HG03469 (cell line): ENCODE data around the gene SNX18.
A peak's percentile ranks its signal among the peaks of the same experiment; 100 is the strongest.
"Not testable (repeated sequence)": the region's sequence is repeated elsewhere in the genome, so short reads cannot be mapped to it uniquely, and the experiment has no call there.

Experiments used
- ATAC-seq: cut with Tn5 transposase; IDR thresholded peaks from one replicate; pipeline ENCODE4 v1.9.1; 2021; ENCODE audit warnings: mild to moderate bottlenecking, moderate library complexity, moderate number of reproducible peaks; ENCODE audit not compliant: unreplicated experiment

The SNX18 gene

GRCh38 chr5:54517512-54518145 is at the start of gene SNX18:
SNX18 (plus strand) TSS chr5:54517759; CDS start chr5:54517953, 194 bp downstream.
- ATAC-seq: peak; percentile 86

GRCh38 chr5:54469622-54470021 is 47.9 kb upstream of the SNX18 start:
- ATAC-seq: peak; percentile 80

- no peak for ATAC-seq
Observed at GRCh38 chr5:54470128-54470527, 47.4 kb upstream of the SNX18 start.

- no peak for ATAC-seq
Observed at GRCh38 chr5:54470677-54471076, 46.9 kb upstream of the SNX18 start.

GRCh38 chr5:54471398-54471797 is 46.2 kb upstream of the SNX18 start:
- no peak for ATAC-seq

GRCh38 chr5:54476682-54477081 is 40.9 kb upstream of the SNX18 start:
- ATAC-seq: no peak

GRCh38 chr5:54477941-54478478 is 39.5 kb upstream of the SNX18 start:
- ATAC-seq: no peak

- no peak for ATAC-seq
Observed at GRCh38 chr5:54480296-54480695, 37.3 kb upstream of the SNX18 start.

- no peak for ATAC-seq
Observed at GRCh38 chr5:54484219-54484894, 33.2 kb upstream of the SNX18 start.

GRCh38 chr5:54485659-54486058 is 31.9 kb upstream of the SNX18 start:
- not testable (repeated sequence) for ATAC-seq

GRCh38 chr5:54489648-54489979 is 27.9 kb upstream of the SNX18 start:
- not testable (repeated sequence) for ATAC-seq

- ATAC-seq: no peak
Observed at GRCh38 chr5:54491326-54491725, 26.2 kb upstream of the SNX18 start.

GRCh38 chr5:54492178-54492577 is 25.4 kb upstream of the SNX18 start:
- ATAC-seq: no peak

- ATAC-seq: no peak
Observed at GRCh38 chr5:54495027-54495426, 22.5 kb upstream of the SNX18 start.

- no peak for ATAC-seq
Observed at GRCh38 chr5:54514291-54514690, 3.3 kb upstream of the SNX18 start.

GRCh38 chr5:54514841-54515432 is 2.6 kb upstream of the SNX18 start:
- ATAC-seq: no peak

GRCh38 chr5:54515634-54516033 is 1.9 kb upstream of the SNX18 start:
- no peak for ATAC-seq

GRCh38 chr5:54516051-54516655 is 1.4 kb upstream of the SNX18 start:
- ATAC-seq: no peak

- ATAC-seq: no peak
Observed at GRCh38 chr5:54517174-54517511, 416 bp upstream of the SNX18 start.

- no peak for ATAC-seq
Observed at GRCh38 chr5:54518146-54518817, 723 bp downstream of the SNX18 start.

- ATAC-seq: no peak
Observed at GRCh38 chr5:54518818-54519508, 1.4 kb downstream of the SNX18 start.
